ENCODE data around the gene MT2A.
"Not testable (repeated sequence)": the region's sequence is repeated elsewhere in the genome, so short reads cannot be mapped to it uniquely, and the experiment has no call there.

Gene MT2A

GRCh38 chr16:56601325-56601724 lies 7.1 kb upstream of the MT2A start:
- DNase-seq = no peak

- no peak for DNase-seq
These were observed 4.8 kb upstream of the MT2A start for GRCh38 chr16:56603589-56603988.

DNA sequence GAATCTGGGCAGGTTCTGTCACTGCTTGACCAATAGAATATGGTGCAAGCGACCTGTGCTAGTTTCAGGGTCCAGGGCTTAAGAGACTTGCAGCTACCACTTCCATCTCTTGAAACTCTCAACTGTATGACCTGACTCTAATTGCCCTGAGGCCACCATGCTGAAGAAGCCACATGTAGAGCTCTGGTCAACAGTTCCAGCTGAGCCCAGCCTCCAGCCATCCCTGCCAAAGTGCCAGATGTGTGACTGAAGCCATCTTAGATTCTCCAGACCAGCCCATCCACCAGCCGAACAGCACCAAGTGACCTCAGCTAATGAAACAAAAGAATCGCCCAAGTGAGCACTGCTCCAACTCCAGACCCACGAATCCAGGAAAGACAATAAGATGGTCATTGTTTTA lies 3.4 kb upstream of the MT2A start:
- DNase-seq = no peak

DNA sequence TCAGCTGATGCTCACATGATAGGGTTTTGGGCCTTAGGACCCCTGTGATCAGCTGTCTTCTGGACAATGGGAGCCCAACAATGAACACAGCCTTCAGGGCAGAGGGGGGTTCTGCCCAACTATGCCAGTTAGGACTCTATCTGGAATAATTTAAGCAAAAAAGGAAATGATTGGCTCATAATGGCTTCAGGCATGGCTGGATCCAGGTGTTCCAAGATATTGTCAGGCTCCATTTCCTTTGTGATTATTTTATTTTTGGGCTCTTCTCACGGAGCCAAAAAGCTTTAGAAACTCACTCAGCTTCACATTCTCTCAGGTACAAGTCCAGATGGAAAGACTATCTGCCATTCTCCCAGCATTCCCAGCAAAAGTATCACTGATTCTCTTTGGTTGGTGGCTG lies 2.9 kb upstream of the MT2A start:
- DNase-seq = no peak

GRCh38 chr16:56606071-56606475 lies 2.3 kb upstream of the MT2A start:
- DNase-seq = no peak

- DNase-seq = no peak
These were observed 1.8 kb upstream of the MT2A start for GRCh38 chr16:56606476-56607108.

- DNase-seq = no peak
These were observed 1.2 kb upstream of the MT2A start for GRCh38 chr16:56607109-56607618.

DNA sequence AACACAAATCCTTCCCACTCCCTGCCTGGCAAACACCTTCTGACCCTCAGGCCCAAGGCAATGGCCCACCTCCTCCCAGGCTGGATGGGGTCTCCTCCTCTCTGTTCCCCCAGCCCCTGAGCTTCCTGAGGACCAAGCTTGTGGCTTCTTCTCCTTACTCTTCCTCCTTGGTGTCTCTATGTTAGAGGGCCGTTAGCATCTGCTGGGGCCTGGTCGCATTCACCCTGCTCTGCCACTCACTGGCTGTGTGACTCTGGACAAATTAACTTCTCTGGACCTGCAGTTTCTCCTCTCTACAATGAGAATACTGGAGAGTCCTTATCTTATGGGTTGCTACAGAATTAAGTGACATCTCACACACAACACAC lies 725 bp upstream of the MT2A start:
- no peak for DNase-seq

DNA sequence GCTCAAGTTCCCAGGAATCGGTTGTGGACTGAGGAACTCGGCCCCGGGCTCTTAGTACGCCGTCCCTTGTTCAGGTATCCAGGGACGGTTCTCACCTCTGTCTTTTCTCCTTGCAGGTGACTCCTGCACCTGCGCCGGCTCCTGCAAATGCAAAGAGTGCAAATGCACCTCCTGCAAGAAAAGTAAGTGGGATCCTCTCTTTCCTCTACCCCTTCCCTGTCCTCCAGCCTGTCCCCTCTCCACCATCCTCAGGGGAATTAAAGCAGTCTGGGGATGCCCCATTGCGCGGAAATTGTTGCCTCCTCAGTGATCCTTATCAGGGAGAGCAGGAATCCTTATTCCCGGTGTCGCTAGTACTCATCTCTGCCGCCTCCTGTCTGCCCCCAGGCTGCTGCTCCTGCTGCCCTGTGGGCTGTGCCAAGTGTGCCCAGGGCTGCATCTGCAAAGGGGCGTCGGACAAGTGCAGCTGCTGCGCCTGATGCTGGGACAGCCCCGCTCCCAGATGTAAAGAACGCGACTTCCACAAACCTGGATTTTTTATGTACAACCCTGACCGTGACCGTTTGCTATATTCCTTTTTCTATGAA lies 585 bp downstream of the MT2A start:
- peak; percentile 28 for DNase-seq

- peak; percentile 54 for DNase-seq
These were observed 1.1 kb downstream of the MT2A start for GRCh38 chr16:56609463-56609921.

GRCh38 chr16:56610017-56610608 lies 1.7 kb downstream of the MT2A start:
- peak; percentile 55 for DNase-seq

- DNase-seq = no peak
These were observed 2.3 kb downstream of the MT2A start for GRCh38 chr16:56610609-56611111.

DNA sequence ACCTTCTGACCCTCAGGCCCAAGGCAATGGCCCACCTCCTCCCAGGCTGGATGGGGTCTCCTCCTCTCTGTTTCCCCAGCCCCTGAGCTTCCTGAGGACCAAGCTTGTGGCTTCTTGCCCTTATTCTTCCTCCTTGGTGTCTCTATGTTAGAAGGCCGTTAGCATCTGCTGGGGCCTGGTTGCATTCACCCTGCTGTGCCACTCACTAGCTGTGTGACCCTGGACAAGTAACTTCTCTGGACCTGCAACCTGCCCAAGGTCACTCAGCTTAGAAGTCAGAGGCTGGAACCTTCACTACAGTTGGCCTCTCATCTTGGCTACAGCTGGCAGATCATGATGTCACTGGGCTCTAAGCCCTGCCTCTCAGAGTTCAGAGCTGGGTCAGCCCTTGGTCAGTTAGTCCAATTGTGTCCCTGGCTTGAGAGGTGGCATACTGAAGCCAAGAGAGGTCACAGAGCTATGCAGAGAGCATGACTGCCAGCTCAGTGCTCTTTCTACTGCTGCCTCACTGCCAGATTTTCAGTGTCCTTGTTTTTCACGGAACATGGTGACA lies 3.0 kb downstream of the MT2A start:
- no peak for DNase-seq

GRCh38 chr16:56613706-56614105 lies 5.3 kb downstream of the MT2A start:
- no peak for DNase-seq

GRCh38 chr16:56614549-56614991 lies 6.2 kb downstream of the MT2A start:
- DNase-seq = no peak

- DNase-seq = no peak
These were observed 7.0 kb downstream of the MT2A start for GRCh38 chr16:56615353-56615752.

DNA sequence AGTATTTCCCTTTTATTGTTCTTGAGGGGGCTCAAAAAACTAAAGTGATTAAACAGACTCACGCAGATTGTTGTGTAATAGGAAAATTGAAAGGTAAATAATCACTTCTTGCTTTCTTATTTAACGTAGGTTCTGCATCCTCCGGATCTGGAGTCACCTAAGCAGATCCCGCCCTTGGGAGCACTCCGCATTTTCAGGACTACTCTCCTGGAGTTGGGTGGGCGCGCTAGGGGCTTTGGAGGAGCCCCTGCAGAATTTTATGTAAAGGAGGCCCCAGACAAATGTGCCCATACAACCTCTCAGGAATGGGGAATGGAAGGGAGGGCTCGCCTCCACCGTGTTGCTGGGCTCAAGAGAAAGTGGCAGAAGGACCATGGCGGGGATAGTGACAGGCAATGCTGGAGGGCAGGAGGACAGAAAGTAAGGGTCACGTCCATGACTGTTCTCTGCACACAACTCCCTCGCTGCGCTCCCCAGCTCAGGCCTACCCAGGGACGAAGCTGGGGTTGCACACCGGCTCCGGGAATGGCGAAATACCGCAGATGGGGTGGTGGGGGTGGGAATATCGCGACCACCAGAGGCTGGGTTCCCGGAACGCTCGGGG lies 8.3 kb downstream of the MT2A start:
- no peak for DNase-seq

GRCh38 chr16:56617212-56618085 lies 9.1 kb downstream of the MT2A start:
- DNase-seq = peak; percentile 53

- no peak for DNase-seq
These were observed 9.8 kb downstream of the MT2A start for GRCh38 chr16:56618138-56618537.

DNA sequence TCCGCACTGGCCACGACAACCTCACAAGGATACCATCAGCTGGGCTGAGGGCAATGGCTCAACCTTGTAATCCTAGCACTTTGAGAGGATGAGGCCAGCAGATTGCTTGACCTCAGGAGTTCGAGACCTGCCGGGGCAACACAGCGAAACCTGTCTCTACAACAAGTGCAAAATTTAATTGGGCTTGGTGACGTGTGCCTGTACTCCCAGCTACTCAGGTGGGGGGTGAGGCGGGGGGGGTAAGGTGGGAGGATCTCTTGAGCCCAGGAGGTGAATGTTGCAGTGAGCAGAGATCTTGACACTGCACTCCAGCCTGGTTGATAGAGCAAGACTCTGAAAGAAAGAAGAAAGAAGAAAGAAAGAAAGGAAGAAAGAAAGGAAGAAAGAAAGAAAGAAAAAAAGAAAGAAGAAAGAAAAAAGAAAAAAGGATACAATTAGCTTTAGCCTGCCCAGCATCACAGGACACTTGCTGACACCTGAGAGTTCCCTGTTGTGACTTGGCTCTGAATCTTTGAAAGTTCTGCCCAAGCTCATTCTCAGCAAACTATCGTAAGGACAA lies 12.0 kb downstream of the MT2A start:
- no peak for DNase-seq

DNA sequence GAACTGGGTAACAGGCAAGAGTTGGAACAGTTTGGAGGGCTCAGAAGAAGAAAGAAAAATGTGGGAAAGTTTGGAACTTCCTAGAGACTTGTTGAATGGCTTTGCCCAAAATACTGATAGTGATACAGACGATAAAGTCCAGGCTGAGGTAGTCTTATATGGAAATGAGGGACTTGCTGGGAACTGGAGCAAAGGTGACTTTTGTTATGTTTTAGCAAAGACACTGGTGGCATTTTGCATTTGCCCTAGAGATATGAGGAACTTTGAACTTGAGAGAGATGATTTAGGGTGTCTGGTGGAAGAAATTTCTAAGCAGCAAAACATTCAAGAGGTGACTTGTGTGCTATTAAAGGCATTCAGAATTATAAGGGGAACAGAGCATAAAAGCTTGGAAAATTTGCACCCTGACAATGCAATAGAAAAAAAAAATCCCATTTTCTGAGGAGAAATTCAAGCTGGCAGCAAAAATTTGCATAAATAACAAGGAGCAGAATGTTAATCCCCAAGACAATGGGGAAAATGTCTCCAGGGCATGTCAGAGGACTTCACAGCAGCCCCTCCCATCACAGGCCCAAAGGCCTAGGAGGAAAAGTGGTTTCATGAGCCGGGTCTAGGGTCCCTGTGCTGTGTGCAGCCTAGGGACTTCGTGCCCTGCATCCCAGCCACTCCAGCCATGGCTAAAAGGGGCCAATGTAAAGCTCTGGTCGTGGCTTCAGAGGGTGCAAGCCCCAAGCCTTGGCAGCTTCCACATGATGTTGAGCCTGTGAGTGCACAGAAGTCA lies 13.5 kb downstream of the MT2A start:
- DNase-seq = not testable (repeated sequence)
